ENCODE data around the gene L3MBTL4.

The L3MBTL4 gene

GRCh38 chr18:6382963-6383362 lies 31.7 kb downstream of the L3MBTL4 start:
- TF ChIP-seq MAX (IDR thresholded peaks at IDR 0.05), result no peak
- no peak for TF ChIP-seq YY1 (IDR thresholded peaks at IDR 0.05; ENCODE audit: low read depth)
- TF ChIP-seq REST (IDR thresholded peaks at IDR 0.05; ENCODE audit: low read depth), result no peak
- TF ChIP-seq TAF1 (IDR thresholded peaks at IDR 0.05; ENCODE audit: low read depth), result no peak
- no peak for TF ChIP-seq TCF12 (IDR thresholded peaks at IDR 0.05; ENCODE audit: low read depth)
- no peak for TF ChIP-seq USF1 (IDR thresholded peaks at IDR 0.05)
- no peak for TF ChIP-seq TEAD4 (IDR thresholded peaks at IDR 0.05)
- no peak for TF ChIP-seq EGR1 (IDR thresholded peaks at IDR 0.05)
- TF ChIP-seq ZBTB7A (IDR thresholded peaks at IDR 0.05; ENCODE audit: low read depth), result no peak
- TF ChIP-seq NFIC (IDR thresholded peaks at IDR 0.05), result no peak
- TF ChIP-seq EP300 (IDR thresholded peaks at IDR 0.05; ENCODE audit: borderline replicate concordance), result no peak
- TF ChIP-seq CREB1 (IDR thresholded peaks at IDR 0.05; ENCODE audit: low read depth), result no peak

- no peak for TF ChIP-seq FOXM1 (IDR thresholded peaks at IDR 0.05; ENCODE audit: borderline replicate concordance, low read depth)
Measured at GRCh38 chr18:6376433-6377229, 38.1 kb downstream of the L3MBTL4 start.

GRCh38 chr18:6374935-6375529 lies 39.7 kb downstream of the L3MBTL4 start:
- TF ChIP-seq MAX (IDR thresholded peaks at IDR 0.05), result no peak
- no peak for TF ChIP-seq USF1 (IDR thresholded peaks at IDR 0.05)
- no peak for TF ChIP-seq REST (IDR thresholded peaks at IDR 0.05; ENCODE audit: low read depth)

- no peak for TF ChIP-seq TEAD4 (IDR thresholded peaks at IDR 0.05)
- TF ChIP-seq YY1 (IDR thresholded peaks at IDR 0.05; ENCODE audit: low read depth), result no peak
- no peak for TF ChIP-seq TAF1 (IDR thresholded peaks at IDR 0.05; ENCODE audit: low read depth)
- TF ChIP-seq ZBTB7A (IDR thresholded peaks at IDR 0.05; ENCODE audit: low read depth), result no peak
- no peak for TF ChIP-seq EP300 (IDR thresholded peaks at IDR 0.05; ENCODE audit: borderline replicate concordance)
- no peak for TF ChIP-seq CEBPB (IDR thresholded peaks at IDR 0.05)
- no peak for TF ChIP-seq MAX (IDR thresholded peaks at IDR 0.05)
- no peak for TF ChIP-seq USF1 (IDR thresholded peaks at IDR 0.05)
- no peak for TF ChIP-seq NFIC (IDR thresholded peaks at IDR 0.05)
- TF ChIP-seq RAD21 (IDR thresholded peaks at IDR 0.05; ENCODE audit: low read depth), result no peak
- TF ChIP-seq TCF12 (IDR thresholded peaks at IDR 0.05; ENCODE audit: low read depth), result no peak
- TF ChIP-seq CREB1 (IDR thresholded peaks at IDR 0.05; ENCODE audit: low read depth), result no peak
- no peak for TF ChIP-seq EGR1 (IDR thresholded peaks at IDR 0.05)
- TF ChIP-seq REST (IDR thresholded peaks at IDR 0.05; ENCODE audit: low read depth), result no peak
- no peak for TF ChIP-seq FOXM1 (IDR thresholded peaks at IDR 0.05; ENCODE audit: borderline replicate concordance, low read depth)
Measured at GRCh38 chr18:6374340-6374739, 40.4 kb downstream of the L3MBTL4 start.
